Natural killer cell (primary cell): ENCODE measurements around the gene PATE3. TPM values are rescaled to one million over a fixed set of nuclear protein-coding genes. Genes with fewer than 3 reads are reported as not detected.

Source experiments
- total RNA-seq, 4 donors: library from RNA; stranded (reverse); fragments of 120-200 nt in 1 of 4; gene quantifications; one replicate each; pipeline versions ENCODE4 v1.2.3 to v1.2.4, GENCODE V29; 2013 to 2022

The PATE3 gene
- total RNA-seq, 3 donors from 2014 or later (not counting 1 experiment from before 2014, with no cell fraction given): not detected

Other genes with a start within 250 kb of the PATE3 start
- gene EI24, start 218.7 kb upstream of the PATE3 start, total RNA-seq: 10 to 100 TPM; 19.5 to 30.0 (median 20.2) TPM
- 10 to 100 TPM; 56.7 to 63.5 (median 62.6) TPM for gene STT3A, start 195.3 kb upstream of the PATE3 start, total RNA-seq
- 10 to 100 TPM in 2 of 3 donors, 1 to 10 TPM in 1; 8.9 to 11.4 (median 10.1) TPM for gene CHEK1, start 163.0 kb upstream of the PATE3 start, total RNA-seq
- gene ACRV1, start 107.3 kb upstream of the PATE3 start, total RNA-seq: not detected
- not detected for gene PATE1, start 41.8 kb upstream of the PATE3 start, total RNA-seq
- not detected for gene PATE2, start 9.3 kb upstream of the PATE3 start, total RNA-seq
- not detected for gene PATE4, start 45.2 kb downstream of the PATE3 start, total RNA-seq
- 1 to 10 TPM; 4.4 to 6.8 (median 5.6) TPM for gene HYLS1, start 99.5 kb downstream of the PATE3 start, total RNA-seq
- gene PUS3, start 115.1 kb downstream of the PATE3 start, total RNA-seq: 1 to 10 TPM; 3.6 to 6.7 (median 3.6) TPM
- not detected for gene DDX25, start 116.4 kb downstream of the PATE3 start, total RNA-seq
- gene VSIG10L2, start 157.9 kb downstream of the PATE3 start, total RNA-seq: not detected